SIG-M5 treated with dmso at 0.1 percent for 504 hours (cell line): Measurements from ENCODE around the gene ABHD4.
"Not testable (repeated sequence)": the region's sequence is repeated elsewhere in the genome, so short reads cannot be mapped to it uniquely, and the experiment has no call there.

Source experiments
- DNase-seq: peaks from one replicate; lab custom pipeline; 2025; ENCODE audit not compliant: unreplicated experiment; lab: John Stamatoyannopoulos, UW

ABHD4 gene

DNA sequence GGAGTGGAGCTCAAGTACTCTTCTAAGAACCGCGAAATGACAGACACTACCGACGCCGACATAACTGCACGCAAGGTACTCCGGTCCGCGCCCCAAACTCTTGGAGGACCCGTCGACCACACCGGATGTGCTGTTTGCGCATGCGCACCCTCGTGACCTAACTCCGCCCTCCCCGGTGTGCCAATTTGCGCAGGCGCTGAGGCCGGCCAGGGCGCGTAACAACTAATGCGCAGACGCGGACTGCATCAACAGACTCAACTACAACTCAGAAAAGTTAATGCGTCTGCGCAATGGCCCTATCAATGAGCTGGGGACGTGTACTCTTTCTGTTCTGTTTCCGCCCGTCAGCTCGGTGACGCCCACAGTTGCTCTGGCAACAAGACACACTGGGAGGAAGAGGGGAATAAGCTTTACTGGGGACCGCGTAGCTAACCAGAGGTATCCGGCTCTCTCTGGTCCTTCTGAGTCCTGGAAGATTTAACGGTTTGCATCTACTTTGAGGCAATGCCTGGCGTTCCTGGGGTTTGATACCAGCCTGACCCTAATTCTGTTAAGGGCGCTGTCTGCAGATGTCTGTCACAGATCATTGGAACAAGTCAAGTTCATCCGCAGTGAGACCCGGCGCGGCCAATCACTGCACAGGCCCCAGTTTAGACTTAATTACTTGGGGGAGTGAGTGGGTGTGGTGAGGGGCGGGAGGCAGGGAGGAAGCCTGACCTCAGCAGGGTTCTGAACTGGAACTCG is 8.8 kb upstream of the ABHD4 start, which contains the start of gene DAD1:
Gene DAD1, minus strand, starts transcription at position 129 of the 744 bp plus-strand sequence. Its CDS starts 67 bp downstream, at position 62.
- peak; percentile 100 for DNase-seq

DNA sequence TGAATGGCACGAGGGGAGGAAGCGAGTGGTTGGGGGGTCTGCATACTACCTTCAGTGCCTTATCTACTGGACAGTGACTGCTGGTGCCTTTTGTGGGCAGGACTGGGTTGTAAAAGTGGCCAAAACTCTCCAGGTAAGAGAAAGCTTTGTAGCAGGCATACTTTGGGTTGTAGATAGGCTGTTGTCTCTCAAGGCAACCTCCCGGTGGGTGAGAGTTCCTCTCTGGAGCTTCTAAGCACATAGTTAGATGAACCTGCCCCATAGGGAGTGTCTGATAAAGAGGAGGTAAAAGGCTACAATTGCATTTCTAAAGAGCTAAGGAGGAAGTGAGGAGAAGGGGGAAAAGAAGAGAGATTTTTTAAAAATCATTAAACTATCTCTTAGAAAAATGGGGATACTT is 4.9 kb upstream of the ABHD4 start:
- DNase-seq: no peak

DNA sequence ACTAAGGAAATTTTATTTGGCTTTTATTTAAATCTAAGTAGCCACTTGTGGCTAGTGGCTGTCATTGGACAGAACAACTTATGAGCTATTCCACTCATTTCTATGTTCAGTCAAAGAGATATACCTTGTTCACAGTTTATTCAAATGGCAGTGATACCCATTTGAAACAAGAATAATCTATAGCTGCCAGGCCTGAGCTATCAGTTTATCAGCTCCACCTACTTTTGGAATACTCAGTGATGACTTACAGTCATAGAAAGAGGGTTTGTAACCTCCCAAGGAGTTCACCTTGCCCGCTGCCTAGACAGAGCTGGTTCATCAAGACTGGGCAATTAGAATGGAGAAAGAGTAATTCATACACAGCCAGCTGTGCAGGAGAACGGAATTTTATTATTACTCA is 4.5 kb upstream of the ABHD4 start:
- no peak for DNase-seq

DNA sequence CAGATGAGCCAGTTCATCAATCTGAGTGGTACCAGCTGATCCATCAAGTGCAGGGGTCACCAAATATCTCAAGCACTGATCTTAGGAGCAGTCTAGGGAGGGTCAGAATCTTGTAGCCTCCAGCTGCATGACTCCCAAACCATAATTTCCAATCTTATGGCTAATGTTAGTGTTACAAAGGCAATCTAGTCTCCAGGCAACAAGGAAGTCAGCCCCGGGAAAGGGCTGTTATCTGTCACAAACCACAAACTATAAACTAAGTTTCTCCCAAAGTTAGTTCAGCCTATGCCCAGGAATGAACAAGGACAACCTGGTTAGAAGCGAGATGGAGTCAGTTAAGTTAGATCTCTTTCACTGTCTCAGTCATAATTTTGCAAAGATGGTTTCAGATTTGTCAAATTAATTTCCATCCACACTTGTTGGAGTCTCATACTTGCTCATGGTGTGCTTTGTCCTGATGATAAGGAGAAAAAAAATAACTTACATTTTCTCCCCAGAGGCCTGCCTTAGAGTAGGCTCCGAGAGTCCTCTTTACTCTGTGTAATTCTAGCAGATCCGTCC is 3.9 kb upstream of the ABHD4 start:
- no peak for DNase-seq

DNA sequence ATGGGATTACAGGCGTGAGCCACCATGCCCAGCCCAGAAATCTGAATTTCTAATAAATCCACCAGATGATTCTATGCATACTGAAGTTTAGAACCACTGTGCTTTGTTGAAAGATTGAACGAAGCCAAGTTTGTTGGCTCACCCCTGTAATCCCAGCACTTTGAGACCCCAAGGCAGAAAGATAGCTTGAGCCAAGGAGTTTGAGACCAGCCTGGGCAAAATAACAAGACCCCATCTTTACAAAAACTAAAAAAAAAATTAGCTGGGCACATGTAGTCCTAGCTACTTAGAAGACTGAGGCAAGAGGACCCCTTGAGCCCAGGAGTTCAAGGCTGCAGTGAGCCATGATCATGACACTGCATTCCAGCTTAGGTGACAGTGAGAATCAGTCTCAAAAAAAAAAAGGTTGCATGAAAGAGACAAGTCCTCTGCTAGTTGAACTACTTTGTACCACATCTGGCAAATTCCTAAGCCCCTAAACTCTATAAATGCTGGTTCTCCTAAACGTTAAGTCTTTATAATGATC is 1.7 kb upstream of the ABHD4 start:
- no peak for DNase-seq

DNA sequence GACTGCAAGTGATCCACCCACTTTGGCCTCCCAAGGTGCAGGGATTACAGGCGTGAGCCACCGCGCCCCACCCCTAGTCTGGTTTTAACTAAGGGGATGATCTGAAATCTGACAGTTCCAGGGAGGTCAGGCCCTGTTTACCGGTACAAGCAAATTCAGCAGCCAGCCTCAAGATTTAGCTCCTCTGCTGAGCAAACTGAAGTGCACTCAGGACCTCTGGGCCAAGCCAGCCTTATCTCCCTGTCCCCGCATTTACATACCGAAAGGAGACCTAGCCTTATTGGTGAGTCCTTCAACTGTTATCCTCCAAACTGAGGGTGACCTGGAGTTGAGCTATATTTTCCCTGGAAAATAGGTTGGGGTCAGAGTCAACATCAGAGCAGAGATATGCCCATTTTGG is 835 bp upstream of the ABHD4 start:
- no peak for DNase-seq

DNA sequence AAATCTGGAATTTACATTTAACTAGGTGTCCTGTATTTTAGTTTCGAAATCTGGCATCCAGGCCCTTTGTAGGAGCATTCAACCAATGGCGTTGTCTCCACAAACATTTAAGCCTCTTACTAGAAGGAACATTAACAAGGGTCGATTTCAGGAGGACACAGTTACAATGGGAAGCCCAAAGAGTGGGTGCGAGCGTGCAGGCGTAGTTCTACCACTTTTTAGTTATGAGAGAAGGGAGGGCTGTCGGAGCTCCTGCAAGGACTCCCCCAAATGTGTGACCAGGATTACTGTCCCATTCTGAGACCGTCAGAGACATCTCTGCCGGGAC is 365 bp upstream of the ABHD4 start:
- no peak for DNase-seq

DNA sequence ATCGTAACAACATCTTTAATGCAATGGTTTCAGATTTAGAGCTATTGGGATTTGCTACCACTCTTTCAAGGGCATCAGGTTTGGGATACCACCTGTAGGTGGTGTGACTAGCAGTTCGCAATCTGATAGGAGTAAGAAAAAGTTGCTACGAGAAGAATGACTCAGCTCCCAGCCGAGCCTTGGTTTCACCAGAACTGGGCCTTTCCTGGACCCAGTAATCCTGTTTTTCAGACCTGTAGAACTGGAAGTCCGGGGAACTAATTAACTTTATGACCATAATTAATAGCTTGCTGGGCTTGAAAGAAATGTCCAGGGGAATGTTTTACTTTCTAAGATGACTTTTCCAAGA is 770 bp downstream of the ABHD4 start:
- peak; percentile 26 for DNase-seq

DNA sequence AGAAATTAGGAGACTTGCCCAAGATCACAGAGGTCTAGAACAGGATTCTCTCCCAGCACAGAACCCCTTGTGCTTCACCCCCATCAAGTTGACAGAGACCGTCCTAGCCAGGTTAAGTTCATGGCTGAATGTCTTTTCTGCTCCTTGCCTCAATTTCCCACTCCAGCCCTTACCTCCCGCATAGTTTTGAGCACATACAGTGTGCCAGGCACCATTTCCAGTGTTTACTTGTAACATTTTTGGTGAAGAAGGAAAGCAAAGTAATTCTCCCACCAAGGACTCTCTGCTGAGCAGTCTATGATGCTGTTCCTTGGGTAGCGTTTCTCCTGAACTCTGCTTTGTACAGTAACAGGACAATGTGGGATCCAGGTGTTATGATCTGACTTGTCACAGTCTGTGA is 1.2 kb downstream of the ABHD4 start:
- no peak for DNase-seq

DNA sequence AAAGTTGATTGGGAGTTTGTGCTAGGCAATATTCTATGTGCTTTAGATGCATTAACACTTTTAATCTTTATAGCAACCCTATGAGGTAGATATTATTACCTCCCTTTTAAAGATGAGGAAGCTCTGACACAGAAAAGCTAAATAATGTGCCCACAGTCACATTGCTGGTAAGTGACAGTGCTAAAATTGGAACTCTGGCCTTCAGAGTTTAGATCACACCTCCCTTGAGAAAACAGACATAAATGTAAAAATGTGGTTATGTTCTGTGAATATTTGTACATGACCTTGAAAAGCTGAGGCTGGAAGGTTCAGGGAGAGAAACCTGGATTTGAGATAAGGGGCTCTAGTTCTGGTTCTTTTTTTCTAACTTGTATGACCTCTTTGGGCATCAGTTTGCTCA is 1.9 kb downstream of the ABHD4 start:
- no peak for DNase-seq

DNA sequence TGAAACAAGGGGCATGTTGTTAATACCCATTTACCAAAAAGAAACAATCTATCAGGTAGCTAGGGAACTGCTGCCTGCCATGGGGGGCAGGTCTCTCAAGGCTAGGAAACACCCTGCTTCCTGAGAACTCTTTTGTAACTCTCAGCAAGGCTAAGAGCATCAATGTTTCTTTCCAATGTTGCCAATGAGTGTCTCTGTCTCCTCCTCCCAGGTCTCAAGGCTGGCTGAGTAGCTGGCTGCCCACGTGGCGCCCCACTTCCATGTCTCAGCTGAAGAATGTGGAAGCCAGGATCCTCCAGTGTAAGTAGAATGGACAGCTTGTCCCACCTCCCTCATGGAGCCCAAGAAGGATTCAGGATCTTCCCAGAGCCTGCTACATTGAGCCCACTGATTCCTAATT is 3.4 kb downstream of the ABHD4 start:
- no peak for DNase-seq

DNA sequence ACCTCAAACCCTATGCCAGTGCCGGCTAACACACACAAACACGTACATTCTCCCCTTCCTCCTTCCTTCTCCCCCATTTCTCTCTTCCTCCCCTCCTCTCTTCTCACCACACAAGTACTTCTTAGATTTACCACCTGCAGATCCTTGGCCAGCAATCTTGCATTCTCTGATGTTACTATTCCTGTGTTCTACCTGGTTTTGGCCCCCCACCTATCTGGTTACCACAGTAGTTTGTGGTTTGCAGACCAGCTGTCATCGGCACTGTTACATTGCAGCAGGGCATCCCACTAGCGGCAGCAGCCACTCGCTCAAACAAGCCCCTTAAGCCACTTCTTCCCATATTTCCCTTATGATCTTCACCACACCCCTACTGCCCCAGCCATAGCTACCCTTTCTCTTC is 3.9 kb downstream of the ABHD4 start:
- DNase-seq: no peak

DNA sequence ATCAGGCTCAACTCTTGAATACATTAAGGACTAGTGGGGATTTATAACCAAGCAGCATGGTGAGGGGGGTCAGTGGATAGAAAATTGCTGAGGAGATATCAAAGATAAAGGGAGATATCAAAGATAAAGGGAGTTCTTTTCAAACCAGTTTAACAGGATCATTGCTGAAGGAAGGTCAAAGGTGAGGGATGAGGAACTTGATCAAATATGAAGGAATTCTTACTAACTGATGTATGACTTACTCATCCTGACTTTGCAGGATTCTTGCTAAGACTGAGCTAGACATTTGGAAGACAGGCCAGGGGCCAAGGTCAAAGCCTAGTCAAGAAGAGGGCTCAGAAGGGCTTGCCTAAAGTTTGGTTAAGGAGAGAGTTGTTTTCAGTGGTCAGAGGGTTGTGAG is 4.8 kb downstream of the ABHD4 start:
- peak; percentile 9 for DNase-seq

DNA sequence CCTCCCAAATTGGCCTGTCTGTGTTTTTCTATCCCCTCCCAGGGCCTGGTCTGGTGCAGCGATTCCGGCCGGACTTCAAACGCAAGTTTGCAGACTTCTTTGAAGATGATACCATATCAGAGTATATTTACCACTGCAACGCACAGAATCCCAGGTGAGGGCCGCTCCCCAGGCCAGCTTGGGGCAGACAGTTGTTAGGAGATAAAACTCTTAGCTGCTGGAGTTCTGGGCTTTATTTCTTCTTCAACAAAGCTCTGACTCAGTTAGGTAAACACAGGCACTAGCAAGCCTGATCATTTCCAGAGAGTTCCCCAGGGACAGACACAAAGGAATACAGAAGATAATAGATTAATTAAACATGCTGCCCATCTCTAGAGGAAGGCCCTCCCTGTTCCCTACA is 8.3 kb downstream of the ABHD4 start:
- no peak for DNase-seq

DNA sequence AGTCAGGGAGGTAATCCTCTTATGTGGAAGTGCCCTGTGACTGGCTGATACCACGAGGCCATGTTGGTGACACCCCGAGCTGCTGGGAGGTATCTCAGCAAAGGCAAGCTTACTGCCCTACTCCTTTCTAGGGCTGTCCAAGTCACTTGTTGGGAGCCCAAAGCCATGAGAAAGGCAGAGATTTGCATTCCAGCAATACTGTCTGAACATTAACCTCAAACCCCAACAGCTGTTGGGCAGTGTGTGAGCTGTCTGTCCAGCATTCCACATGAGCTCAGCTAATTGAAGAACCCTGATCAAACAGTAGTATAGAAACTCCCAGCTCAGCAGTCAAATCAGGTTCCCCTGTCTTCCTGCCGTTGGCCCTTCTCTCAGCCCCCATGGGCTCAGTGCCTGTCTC is 9.2 kb downstream of the ABHD4 start:
- no peak for DNase-seq

DNA sequence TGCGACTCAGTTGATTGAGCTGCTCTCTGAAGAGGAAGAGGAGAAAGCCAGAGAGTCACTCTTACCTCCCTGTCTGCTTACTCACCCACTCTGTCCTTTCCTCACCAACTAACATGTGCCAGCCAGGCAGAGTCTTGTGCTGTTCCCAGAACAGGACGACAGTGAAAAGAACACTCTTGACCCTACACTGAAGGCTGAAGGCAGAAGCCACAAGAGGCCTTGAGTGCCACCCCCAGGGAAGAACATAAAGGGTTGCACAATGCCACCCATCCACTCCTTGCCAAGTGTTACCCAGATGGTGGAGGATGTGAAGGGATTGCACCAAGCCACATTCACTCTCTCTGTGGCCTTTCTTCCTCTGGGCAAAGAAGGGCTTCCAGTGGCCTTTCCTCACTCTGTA is 12.8 kb downstream of the ABHD4 start:
- no peak for DNase-seq

DNA sequence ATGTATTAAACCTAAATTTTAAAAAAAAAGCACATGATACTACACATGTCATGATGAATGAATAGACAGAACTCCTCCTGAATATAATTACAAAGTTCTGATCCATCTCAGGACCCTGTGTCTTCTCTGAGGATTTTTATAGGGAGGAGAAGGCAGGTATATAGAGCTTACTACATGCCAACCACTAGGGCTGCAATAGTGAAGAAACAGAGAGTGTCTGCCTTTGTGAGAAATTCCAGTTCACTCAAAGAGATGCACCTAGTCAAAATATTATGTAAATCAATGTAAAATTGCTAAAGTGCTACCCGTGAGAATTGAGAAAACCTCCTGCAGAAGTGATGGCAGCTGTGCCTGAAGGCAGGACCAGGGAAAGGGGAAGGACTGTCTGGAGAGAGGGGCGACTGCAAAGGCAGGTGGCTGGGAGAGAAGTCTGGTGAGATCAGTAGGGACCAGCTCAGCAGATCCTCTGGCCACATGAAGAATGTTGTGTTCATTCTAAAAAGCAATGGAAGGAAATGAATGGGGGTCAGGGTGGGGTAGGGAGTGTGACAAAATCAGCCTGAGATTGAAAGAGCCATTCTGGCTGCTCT is 15.1 kb downstream of the ABHD4 start:
- no peak for DNase-seq

DNA sequence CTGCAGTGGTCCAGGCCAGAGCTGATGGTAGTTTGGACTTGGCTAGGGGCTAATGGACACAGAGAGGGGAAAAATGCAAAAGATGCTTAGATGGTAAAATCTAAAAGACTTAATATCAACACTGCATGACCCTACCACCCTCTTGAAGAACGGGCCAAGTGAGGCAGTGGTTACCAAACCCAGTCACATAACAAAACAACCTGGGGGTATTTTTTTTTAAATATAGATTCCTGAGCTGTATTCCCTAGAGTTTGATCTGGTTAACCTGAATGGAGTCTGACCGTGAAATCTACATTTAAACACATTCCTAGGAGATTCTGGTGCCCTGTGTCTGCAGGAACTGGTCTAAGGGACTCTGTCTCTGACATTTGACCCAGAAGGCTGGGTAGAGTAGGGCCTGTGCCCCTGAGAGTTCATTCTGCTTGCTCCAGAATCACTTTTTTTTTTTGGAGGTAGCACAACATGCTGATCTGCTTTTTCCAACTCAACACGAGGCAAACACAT is 15.7 kb downstream of the ABHD4 start:
- DNase-seq: no peak

DNA sequence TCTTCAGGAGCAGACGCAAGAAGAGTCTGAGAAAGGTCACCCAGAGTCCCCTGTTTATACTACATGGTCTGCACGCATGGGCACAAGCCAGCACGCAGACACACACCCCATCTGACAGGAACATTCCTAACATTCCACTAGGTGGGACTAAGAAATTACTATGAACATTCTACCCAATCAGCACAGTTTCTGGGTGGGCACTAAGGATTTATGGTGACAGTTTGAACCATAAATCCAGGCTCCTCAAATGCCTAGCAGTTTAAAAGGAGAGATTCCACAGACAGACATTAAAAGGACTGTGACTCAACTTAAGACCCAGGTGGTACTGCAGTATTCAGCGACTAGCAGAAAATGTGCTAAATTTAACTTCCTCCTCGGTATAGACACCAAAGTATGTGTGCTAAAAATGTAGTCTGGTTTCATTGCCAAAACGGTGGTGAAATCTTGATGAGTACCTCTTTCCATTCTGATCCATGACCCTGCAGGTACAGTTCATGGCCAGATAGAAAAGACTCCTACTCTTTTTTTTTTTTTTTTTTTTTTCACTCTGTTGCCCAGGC is 16.2 kb downstream of the ABHD4 start:
- peak; percentile 72 for DNase-seq

DNA sequence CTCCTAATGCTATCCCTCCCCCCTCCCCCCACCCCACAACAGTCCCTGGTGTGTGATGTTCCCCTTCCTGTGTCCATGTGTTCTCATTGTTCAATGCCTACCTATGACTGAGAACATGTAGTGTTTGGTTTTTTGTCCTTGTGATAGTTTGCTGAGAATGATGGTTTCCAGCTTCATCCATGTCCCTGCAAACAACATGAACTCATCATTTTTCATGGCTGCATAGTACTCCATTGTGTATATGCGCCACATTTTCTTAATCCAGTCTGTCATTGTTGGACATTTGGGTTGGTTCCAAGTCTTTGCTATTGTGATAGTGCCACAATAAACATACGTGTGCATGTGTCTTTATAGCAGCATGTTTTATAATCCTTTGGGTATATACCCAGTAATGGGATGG is 17.7 kb downstream of the ABHD4 start:
- DNase-seq: not testable (repeated sequence)

DNA sequence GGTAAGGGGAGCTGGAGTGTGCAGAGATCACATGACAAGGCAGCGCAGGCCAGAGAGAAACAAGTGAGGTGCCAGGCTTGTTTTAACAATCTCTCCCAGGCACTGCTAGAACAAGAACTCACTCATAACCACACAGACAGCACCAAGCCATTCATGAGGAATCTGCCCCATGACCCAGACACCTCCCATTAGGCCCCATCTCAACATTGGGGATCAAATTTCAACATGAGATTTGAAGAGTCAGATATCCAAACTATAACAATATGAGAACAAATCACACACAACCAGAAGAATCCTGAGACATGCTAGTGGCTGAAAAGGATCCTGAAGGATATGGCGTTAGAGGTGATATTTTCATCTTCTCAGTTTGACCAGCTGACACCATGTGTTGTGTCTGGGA is 24.2 kb downstream of the ABHD4 start:
- no peak for DNase-seq

DNA sequence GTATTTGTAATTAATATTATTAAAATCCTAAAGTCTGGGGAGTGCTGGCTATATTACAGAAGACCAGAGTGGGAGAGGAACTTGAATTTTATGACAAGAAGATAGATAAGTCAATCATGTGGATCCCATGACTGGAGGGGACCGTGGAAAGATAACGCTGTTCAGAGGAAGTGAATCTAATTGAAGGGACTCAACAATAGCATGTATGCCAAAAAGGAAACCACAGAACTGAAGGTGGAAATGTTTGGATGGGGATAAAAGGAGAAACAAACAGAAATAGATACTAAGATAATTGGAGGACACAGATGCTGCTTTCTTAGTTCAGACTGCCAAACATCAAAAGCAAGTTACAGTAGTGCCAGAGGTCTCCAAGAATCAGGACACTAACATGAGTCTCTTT is 24.9 kb downstream of the ABHD4 start:
- peak; percentile 52 for DNase-seq
